MCF 10A (cell line): ENCODE data around the gene CERS6. TPM values are rescaled to one million over a fixed set of nuclear protein-coding genes. Genes with fewer than 3 reads are reported as not detected.

Source experiments
- BruUV-seq: library from RNA; stranded (reverse); fragments of 400-500 nt; replicated peaks from 2 replicates; lab custom pipeline; 2021; lab: Mats Ljungman, UMichigan
- CTCF ChIA-PET: fragments of 300-600 bp; sonication (Branson Sonifier 250); formaldehyde crosslinking; extraction: SDS; loops from one replicate; lab custom pipeline; 2021; ENCODE audit warnings: antibody characterized with exemption, inconsistent platforms; lab: Yijun Ruan, JAX
- POLR2A ChIA-PET: fragments of 300-600, 350-650 bp; sonication (Branson Sonifier 250); formaldehyde crosslinking; extraction: SDS; loops from one replicate; lab custom pipeline; 2020; ENCODE audit warnings: antibody characterized with exemption, inconsistent platforms; lab: Yijun Ruan, JAX
- DNase-seq: peaks from one replicate; pipeline ENCODE4 v3.0.0-alpha.2; 2018; ENCODE audit not compliant: unreplicated experiment
- H3K27ac Mint-ChIP-seq: one replicate; pipeline ENCODE4 v1.8.0; 2022; ENCODE audit warnings: mild to moderate bottlenecking, low read depth, mixed read lengths; ENCODE audit not compliant: unreplicated experiment
- H3K27me3 Mint-ChIP-seq: one replicate; pipeline ENCODE4 v1.8.0; 2022; ENCODE audit warnings: mixed read lengths; ENCODE audit not compliant: insufficient read depth, unreplicated experiment
- H3K36me3 Mint-ChIP-seq: one replicate; pipeline ENCODE4 v1.8.0; 2022; ENCODE audit warnings: mild to moderate bottlenecking, moderate library complexity, mixed read lengths; ENCODE audit not compliant: insufficient read depth, unreplicated experiment
- H3K4me1 Mint-ChIP-seq: one replicate; pipeline ENCODE4 v1.8.0; 2022; ENCODE audit warnings: mixed read lengths; ENCODE audit not compliant: insufficient read depth, unreplicated experiment
- H3K4me3 Mint-ChIP-seq: one replicate; pipeline ENCODE4 v1.8.0; 2022; ENCODE audit warnings: mild to moderate bottlenecking, moderate library complexity, mixed read lengths; ENCODE audit not compliant: unreplicated experiment
- H3K9me3 Mint-ChIP-seq: one replicate; pipeline ENCODE4 v1.8.0; 2022; ENCODE audit warnings: mixed read lengths; ENCODE audit not compliant: unreplicated experiment
- intact Hi-C: fragments of 100-400 bp; cut with micrococcal nuclease; formaldehyde crosslinking; loops from 2 replicates; pipeline ENCODE4 v1.14.1; 2022
- total RNA-seq: library from RNA; stranded (reverse); gene quantifications from 2 replicates; pipeline ENCODE4 v1.2.3, GENCODE V29; 2022
- TF ChIP-seq, protein P1 (sequence below): fragments of 200-600 bp; IDR thresholded peaks from one replicate; pipeline ENCODE4 v1.8.0; 2022; ENCODE audit warnings: antibody characterized with exemption, mild to moderate bottlenecking; ENCODE audit not compliant: unreplicated experiment

Gene CERS6
- total RNA-seq, 1 experiment from 2014 or later = 27.4 TPM

DNA sequence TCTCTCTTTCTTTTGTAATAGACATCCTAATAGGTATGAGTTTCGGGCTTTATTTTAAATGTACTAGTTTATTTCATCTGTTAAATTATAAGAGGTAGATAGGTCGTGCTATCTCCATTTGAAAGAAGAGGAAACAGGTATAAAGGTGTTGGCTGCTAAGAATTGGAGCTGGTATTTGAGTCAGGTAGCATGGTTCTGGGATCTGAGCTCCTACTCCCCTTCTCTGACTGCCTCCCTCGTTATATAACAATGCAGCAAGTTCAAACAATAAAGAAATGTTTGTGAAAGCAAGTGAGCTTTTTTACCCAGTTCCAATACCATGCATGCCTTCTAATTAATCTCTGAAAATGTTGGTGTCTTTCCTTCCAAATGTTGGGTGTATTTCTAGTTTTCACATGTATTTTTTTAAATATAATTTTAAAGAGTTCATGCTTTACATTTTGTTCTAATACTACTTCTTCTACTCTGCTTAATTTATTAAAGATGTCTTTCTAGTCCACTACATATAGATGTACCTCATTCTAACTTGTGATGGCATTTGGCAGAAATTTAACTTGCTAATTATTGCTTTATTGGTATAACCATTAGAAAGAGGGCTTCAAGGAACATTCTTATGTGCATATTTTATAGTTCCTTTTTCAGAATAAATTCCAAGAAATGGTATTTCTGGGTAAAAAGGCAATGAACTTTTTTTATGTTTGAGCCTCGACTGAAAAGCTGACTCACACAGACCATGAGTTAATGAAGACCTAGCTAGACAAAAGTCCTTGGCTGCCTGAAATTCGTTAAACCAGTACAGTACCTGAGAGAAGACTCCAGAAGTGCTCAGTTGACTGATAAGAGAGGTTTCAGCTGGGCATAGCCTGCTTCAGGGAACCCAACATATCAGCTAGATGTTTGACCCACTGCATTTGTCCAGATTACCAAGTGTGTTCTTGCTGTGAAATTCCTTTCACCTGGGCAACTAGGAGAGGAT lies 133.5 kb downstream of the CERS6 start:
- DNase-seq = no peak
- H3K4me1 Mint-ChIP-seq = peaks cover 30% of the 10 kb centered on the region
- POLR2A ChIA-PET = interaction anchor here (1.0 kb wide), 1 partner anchor 49 kb away, joined by 3 read pairs; no protein-coding TSS in a partner anchor
- H3K36me3 Mint-ChIP-seq = no peaks in the 10 kb centered on the region
- H3K27me3 Mint-ChIP-seq = no peaks in the 10 kb centered on the region
- no TSS peak for BruUV-seq
- TF ChIP-seq, protein P1, sequence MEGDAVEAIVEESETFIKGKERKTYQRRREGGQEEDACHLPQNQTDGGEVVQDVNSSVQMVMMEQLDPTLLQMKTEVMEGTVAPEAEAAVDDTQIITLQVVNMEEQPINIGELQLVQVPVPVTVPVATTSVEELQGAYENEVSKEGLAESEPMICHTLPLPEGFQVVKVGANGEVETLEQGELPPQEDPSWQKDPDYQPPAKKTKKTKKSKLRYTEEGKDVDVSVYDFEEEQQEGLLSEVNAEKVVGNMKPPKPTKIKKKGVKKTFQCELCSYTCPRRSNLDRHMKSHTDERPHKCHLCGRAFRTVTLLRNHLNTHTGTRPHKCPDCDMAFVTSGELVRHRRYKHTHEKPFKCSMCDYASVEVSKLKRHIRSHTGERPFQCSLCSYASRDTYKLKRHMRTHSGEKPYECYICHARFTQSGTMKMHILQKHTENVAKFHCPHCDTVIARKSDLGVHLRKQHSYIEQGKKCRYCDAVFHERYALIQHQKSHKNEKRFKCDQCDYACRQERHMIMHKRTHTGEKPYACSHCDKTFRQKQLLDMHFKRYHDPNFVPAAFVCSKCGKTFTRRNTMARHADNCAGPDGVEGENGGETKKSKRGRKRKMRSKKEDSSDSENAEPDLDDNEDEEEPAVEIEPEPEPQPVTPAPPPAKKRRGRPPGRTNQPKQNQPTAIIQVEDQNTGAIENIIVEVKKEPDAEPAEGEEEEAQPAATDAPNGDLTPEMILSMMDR = no peak
- H3K4me3 Mint-ChIP-seq = no peak overlapping the region
- CTCF ChIA-PET = interaction anchor here (0.6 to 0.9 kb wide), 3 partner anchors 16 to 97 kb away, joined by 3 to 4 read pairs (median 3); no protein-coding TSS in a partner anchor
- no peak overlapping the region for H3K27ac Mint-ChIP-seq
- no peaks in the 10 kb centered on the region for H3K9me3 Mint-ChIP-seq
- intact Hi-C loops = no loop called here

DNA sequence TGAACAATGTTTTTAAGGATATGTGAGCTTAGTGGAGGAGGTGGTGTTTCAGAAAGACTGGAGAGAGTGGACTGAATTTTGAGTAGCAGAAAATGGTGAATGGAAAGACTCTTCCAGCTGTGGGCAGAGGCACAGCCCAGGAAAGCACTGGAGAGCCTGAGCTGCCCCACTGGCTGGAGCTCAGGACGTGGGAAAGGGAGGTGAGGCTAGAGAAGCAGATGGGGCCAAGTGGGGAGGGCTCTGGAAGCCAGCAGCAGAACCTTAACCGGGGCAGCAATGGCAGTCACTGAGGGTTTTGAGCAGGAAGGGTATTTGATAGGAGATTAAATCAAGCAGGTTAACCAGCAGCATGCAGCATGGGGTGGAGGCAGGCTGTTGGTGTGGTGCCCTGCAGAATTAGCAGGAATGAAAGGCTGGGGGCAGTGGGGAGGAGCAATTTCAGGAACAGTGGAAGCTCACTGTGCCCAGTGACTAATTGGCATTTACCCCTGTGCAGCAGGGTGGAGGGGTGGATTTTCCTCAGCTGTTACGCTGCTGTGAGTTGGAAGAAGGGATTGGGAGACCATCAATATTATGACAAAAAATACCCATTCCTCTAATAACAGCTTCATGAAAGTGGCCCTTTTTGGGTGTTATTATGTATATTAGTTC lies 136.2 kb downstream of the CERS6 start:
- Mint-ChIP-seq H3K27me3 (no peaks in the 10 kb centered on the region), H3K4me3 (no peak overlapping the region), H3K4me1 (peaks cover 22% of the 10 kb centered on the region), H3K9me3 (no peaks in the 10 kb centered on the region), H3K36me3 (no peaks in the 10 kb centered on the region), H3K27ac (no peak overlapping the region)
- POLR2A ChIA-PET = interaction anchor here (0.6 kb wide), 1 partner anchor 9 kb away, joined by 3 read pairs; no protein-coding TSS in a partner anchor
- TF ChIP-seq, protein P1 = no peak
- CTCF ChIA-PET = interaction anchor here (0.5 to 0.6 kb wide), 2 partner anchors 108 to 111 kb away, joined by 3 read pairs; no protein-coding TSS in a partner anchor
- no peak for DNase-seq
- intact Hi-C loops = no loop called here
- no TSS peak for BruUV-seq

DNA sequence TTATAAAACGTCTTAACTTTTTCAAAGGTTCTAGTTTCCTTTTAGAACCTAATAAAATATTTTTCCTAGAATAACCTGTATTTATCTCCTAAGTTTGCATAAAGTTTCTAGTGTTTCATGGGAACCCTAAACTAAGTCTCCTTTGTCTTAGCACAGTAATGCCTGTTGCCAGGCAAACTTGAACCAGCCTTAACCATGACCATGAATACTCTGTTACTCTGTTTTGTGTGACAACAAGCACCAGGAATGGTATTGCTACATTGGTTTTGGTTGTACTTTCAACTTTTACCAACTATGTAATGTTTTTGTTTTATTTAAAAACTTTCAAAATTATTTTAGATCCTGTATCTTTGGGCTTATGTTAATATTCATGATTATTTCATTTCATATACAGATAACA lies 137.6 kb downstream of the CERS6 start:
- Mint-ChIP-seq H3K9me3 (no peaks in the 10 kb centered on the region), H3K4me1 (peaks cover 22% of the 10 kb centered on the region), H3K36me3 (no peaks in the 10 kb centered on the region), H3K27me3 (no peaks in the 10 kb centered on the region), H3K4me3 (no peak overlapping the region), H3K27ac (no peak overlapping the region)
- intact Hi-C loops = no loop called here
- BruUV-seq = no TSS peak
- DNase-seq = no peak
- TF ChIP-seq, protein P1 = no peak
- POLR2A ChIA-PET = no interaction called here
- CTCF ChIA-PET = no interaction called here

DNA sequence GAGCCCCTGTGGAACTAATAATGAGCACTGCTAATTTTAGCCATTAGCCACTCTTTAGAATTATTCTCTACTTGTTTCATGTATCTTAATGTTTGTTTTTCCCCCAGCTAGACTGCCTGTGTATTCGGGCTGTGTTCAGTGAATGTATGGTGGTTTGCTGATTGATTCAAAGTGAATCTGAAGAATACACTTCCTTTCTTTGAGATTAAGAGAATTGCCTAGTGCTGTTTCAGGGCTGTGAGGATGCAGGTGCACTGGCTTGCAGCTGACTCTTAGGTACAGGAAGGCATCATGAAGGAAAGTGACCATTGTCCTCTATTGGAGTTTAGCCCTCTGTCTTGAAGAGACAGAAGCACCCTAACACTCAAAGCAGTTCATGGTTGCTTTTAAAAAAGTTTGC lies 138.7 kb downstream of the CERS6 start:
- Mint-ChIP-seq H3K9me3 (no peaks in the 10 kb centered on the region), H3K4me1 (peaks cover 22% of the 10 kb centered on the region), H3K27ac (no peak overlapping the region), H3K27me3 (no peaks in the 10 kb centered on the region), H3K36me3 (no peaks in the 10 kb centered on the region), H3K4me3 (no peak overlapping the region)
- POLR2A ChIA-PET = no interaction called here
- TF ChIP-seq, protein P1 = no peak
- CTCF ChIA-PET = no interaction called here
- no TSS peak for BruUV-seq
- intact Hi-C loops = no loop called here
- DNase-seq = no peak
